ENCODE results near the gene ORAI2.

- TF ChIP-seq POLR2A (IDR thresholded peaks at IDR 0.05) (peak; percentile 48), CTCF (IDR thresholded peaks at IDR 0.05) (no peak), POLR2AphosphoS5 (IDR thresholded peaks at IDR 0.05) (peak; percentile 24 to 52 (median 32)), EP300 (IDR thresholded peaks at IDR 0.05; ENCODE audit: low read depth) (no peak)
These were observed 7.6 kb upstream of the ORAI2 start for GRCh38 chr7:102425639-102426267.
